IPS DF 6.9 (cell line): ENCODE results near the gene RANBP3.

ENCODE experiments used
- DNase-seq: peaks from one replicate; pipeline ENCODE4 v3.0.0-alpha.2; 2013; ENCODE audit warnings: low read depth, low spot score
- H3K27ac ChIP-seq: one replicate; pipeline ENCODE4 v1.5.1; 2013; ENCODE audit warnings: low read length, control low read depth
- H3K27me3 ChIP-seq: 2 replicates; pipeline ENCODE4 v1.6.1; 2013; ENCODE audit warnings: mild to moderate bottlenecking, low read length; ENCODE audit not compliant: control insufficient read depth, insufficient read depth
- H3K36me3 ChIP-seq: 2 replicates; pipeline ENCODE4 v1.6.1; 2013; ENCODE audit warnings: low read length; ENCODE audit not compliant: control insufficient read depth, insufficient read depth
- H3K4me1 ChIP-seq: 2 replicates; pipeline ENCODE4 v1.6.1; 2013; ENCODE audit warnings: low read length; ENCODE audit not compliant: control insufficient read depth, insufficient read depth
- H3K4me3 ChIP-seq: 2 replicates; pipeline ENCODE4 v1.5.1; 2013; ENCODE audit warnings: mild to moderate bottlenecking, low read length
- H3K9me3 ChIP-seq: 2 replicates; pipeline ENCODE4 v1.6.1; 2013; ENCODE audit warnings: low read length, inconsistent platforms; ENCODE audit not compliant: control insufficient read depth, insufficient read depth
- WGBS: extraction: QIAGEN DNeasy Blood & Tissue Kit; methylation state at CpG from one replicate; pipeline ENCODE4 v1.1.7; 2013; ENCODE audit warnings: mixed read lengths, missing lambda C conversion rate; ENCODE audit not compliant: insufficient read length, insufficient coverage; 5-methylcytosine and 5-hydroxymethylcytosine counted together

The RANBP3 gene

DNA sequence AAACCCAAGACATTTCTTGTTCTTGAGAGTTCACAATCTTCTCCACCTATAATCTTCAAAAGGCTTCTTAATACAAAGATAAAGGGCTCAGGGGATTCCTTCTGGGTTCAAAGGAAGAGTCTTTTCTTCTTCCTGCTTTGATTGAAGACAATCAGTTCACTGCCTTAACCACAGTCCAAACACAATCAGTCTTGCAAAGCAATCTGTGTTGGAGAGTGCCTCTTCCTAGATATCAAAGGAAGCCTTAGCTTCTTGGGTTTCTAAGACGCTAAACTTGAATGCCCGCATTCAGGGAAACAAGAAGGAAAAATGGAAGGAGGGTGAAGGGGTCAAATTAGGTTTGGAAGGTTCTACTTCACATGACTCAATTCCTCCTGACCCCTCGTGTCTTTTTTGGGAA lies 27.2 kb downstream of the RANBP3 start:
- no CpG with 5 or more reads among the region's 3 CpGs for WGBS
- Histone ChIP-seq H3K27me3 (no peaks in the 10 kb centered on the region), H3K4me1 (peaks cover 26% of the 10 kb centered on the region), H3K4me3 (no peak overlapping the region), H3K36me3 (no peaks in the 10 kb centered on the region), H3K9me3 (no peaks in the 10 kb centered on the region), H3K27ac (no peak overlapping the region)
- DNase-seq = no peak

DNA sequence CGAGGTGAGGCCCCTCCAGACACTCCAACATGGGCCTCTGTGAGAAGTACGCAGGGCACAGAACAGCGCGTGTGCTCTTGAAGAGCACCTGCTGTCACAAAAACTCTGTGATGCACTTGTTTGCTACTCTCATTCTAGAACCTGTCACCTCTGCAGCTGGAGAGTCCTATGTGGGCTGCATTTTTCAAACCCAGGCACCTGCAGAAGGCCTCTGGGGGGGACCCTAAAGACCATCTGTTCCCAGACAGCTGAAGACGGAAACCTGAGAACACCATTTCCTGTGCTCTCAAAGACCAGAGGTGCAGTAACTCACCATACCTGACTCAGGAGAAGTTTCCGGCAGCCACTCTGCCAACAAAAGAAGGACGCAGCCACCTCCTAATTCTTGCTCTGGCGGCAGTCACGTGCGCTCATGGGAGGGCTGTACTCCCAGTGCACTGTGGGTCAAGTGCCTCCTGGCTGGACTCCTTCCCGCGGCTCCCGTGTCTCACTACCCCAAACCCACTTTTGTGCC lies 28.1 kb downstream of the RANBP3 start:
- WGBS = no CpG with 5 or more reads among the region's 13 CpGs
- Histone ChIP-seq H3K9me3 (no peaks in the 10 kb centered on the region), H3K36me3 (no peaks in the 10 kb centered on the region), H3K4me1 (peaks cover 26% of the 10 kb centered on the region), H3K27ac (no peak overlapping the region), H3K4me3 (no peak overlapping the region), H3K27me3 (no peaks in the 10 kb centered on the region)
- DNase-seq = no peak

DNA sequence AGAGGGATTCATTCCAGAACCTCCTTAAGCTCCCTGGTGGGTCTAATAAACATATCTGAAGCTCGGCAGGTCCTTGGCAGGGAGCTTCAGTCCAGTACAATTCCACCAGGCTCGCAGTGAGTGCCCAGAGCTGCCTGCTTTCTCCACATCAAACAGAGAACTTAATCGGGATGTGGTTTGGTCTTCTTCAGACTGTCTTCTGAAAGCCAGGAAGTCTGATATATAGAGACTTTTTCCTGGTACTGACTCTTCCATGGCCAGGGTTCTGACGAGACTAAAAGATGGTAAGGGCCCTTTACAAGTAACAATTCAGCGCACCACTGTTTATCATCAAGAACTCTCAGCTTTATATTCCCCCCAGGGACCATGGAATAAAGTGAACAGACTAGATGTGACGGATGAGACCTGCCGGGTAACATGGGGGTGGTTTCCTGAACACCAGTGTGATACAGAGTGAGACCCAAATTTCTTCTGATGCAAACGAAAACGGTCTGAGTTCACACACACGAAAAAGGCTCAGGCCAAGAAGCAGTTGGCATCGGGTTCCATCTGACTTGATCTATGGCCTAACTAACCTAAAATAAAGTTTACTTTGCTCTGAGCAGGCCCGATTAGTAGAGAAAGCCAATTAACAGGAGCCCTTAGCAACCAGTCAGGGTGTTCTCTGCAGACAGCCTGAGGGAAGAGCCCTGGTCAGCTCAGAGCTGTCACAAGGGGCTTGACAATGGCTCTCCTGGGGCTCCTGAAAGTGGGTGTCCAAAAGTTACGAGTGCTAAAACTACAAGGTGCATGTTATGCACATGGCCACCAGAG lies 29.0 kb downstream of the RANBP3 start:
- Histone ChIP-seq H3K4me1 (peaks cover 21% of the 10 kb centered on the region), H3K9me3 (no peaks in the 10 kb centered on the region), H3K27me3 (no peaks in the 10 kb centered on the region), H3K36me3 (no peaks in the 10 kb centered on the region), H3K27ac (no peak overlapping the region), H3K4me3 (no peak overlapping the region)
- DNase-seq = no peak
- no CpG with 5 or more reads among the region's 13 CpGs for WGBS

DNA sequence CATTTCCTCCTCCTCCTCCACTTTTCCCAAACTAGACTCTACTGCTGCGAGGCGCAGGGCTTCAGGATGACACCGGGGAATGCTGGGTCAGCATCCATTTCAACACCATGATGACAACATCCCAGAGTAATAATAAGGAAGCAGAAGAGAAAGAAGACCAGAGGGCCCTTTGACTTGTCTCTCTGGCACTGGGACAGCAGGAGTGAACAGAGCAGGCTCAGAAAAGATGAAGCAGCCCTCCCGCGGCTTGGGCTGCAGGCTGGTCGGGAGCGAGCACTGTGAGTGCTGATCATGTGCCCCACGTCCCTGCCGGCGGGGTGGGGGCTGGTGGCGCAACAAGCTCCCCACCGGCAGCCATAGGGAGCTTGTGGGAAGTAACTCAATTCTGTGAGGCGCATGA lies 30.5 kb downstream of the RANBP3 start:
- WGBS = no CpG with 5 or more reads among the region's 13 CpGs
- Histone ChIP-seq H3K9me3 (no peaks in the 10 kb centered on the region), H3K27me3 (no peaks in the 10 kb centered on the region), H3K36me3 (no peaks in the 10 kb centered on the region), H3K27ac (no peak overlapping the region), H3K4me3 (no peak overlapping the region), H3K4me1 (peaks cover 15% of the 10 kb centered on the region)
- no peak for DNase-seq

DNA sequence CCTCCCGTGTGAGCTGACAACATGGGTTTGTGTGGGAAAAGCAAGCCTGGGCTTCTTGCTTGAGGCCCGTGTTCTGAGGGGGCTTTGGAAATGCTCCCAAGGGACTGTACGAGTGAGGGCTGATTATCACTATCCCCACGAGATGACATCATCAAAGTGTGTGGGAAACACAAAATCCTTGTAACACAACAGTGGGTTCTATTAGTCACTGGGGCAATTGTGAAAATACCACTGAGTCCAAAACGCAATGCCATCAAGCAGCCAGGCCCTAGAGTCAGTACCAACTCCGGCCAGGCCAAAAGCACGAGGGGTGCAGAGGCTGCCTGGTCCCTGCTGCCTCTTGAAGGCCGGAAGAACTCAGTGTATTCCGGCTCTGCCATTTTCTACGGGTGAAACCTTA lies 34.3 kb downstream of the RANBP3 start:
- no CpG with 5 or more reads among the region's 10 CpGs for WGBS
- H3K36me3 ChIP-seq = peaks cover 8% of the 10 kb centered on the region; the same call in 1 of the 2 replicates
- no peak overlapping the region for H3K27ac ChIP-seq
- H3K9me3 ChIP-seq = no peaks in the 10 kb centered on the region
- no peaks in the 10 kb centered on the region for H3K4me1 ChIP-seq
- H3K4me3 ChIP-seq = no peak overlapping the region
- no peaks in the 10 kb centered on the region for H3K27me3 ChIP-seq
- no peak for DNase-seq

DNA sequence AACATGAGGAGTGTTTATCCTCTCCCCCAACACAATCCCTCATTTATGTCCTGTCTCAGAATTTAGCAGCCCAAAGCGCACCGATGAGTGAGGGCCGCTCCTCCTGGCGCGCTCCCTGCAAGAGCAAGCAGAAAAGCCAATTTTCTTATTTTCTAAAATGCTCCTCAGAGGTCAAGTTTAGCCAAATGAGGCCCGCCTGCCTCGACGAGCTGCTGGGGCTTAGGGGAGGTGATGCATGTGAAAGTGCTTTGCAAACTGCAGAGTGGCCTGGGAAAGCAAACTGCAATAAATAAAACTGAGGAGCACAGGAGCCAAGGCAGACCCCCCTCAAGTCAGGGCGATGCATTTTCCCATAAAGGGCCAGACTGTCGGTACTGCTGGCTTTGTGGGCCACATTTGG lies 34.9 kb downstream of the RANBP3 start:
- H3K4me1 ChIP-seq = no peaks in the 10 kb centered on the region
- H3K4me3 ChIP-seq = no peak overlapping the region
- no peaks in the 10 kb centered on the region for H3K27me3 ChIP-seq
- DNase-seq = no peak
- no peak overlapping the region for H3K27ac ChIP-seq
- peaks cover 8% of the 10 kb centered on the region; the same call in 1 of the 2 replicates for H3K36me3 ChIP-seq
- no CpG with 5 or more reads among the region's 10 CpGs for WGBS
- H3K9me3 ChIP-seq = no peaks in the 10 kb centered on the region

DNA sequence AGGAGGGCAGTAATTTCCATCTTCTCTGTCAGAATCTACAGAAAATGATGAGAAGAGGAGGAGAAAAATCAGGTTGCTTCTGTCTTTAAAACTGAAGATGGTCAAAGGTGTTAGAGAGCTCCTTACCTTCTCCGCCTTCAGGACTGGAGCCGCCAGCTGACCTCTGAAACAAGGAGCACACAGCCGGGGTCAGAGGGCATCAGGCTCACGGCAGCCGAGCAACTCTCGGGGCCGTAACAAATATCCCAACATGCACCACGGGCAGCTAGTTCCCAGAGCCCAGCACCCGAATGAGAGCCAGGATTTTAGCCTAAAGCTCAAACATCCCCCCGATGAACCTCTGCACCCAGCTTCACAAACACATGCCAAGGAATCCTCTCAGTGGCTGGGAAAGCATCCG lies 36.3 kb downstream of the RANBP3 start:
- Histone ChIP-seq H3K4me1 (no peaks in the 10 kb centered on the region), H3K36me3 (peaks cover 8% of the 10 kb centered on the region; the same call in 1 of the 2 replicates), H3K4me3 (no peak overlapping the region), H3K27ac (no peak overlapping the region), H3K9me3 (no peaks in the 10 kb centered on the region), H3K27me3 (no peaks in the 10 kb centered on the region)
- no peak for DNase-seq
- no CpG with 5 or more reads among the region's 11 CpGs for WGBS

DNA sequence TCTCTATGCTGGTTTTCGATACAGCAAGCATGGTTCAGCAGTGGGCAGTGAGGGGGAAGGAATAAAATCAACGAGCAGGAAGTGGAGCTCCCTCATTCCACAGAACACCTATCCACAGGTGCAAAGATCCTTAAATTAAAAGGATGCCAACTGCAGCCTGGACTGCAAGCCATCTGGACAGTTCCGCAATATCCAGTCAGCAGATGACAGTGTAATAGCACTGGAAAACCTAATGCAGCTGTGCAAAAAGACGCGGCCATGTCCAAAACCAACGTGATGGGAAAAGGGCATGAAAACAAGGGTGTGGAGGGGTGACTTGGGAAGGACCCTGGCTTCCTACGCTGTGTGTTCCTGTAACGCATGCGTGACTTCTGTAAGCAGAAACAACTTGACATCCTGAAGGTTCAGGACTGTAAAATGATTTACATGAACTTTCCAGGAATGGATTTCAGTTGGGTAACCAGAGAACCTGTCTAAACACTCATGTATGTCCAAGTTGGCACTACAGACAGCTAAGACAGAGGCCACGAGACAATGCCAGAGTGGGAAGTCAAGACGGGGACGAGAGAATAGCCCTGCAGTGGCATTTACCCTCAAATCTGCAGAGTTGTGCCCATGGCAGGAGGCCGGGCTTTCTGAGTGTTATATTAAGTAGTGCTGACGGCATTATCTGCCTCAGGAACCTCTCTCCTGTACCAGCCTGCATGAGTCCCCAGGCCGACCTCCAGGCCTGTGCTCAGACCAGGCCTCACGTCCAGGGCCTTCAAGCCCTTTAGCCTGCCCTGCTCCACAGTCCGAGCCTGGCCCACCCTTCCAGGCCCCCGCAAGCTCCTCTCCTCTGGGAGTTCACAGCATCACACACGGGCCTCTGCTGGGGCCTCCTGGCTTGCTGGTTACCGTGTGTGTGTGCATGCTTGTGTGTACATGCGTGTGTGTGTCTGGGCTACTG lies 37.4 kb downstream of the RANBP3 start:
- DNase-seq = no peak
- H3K4me1 ChIP-seq = no peaks in the 10 kb centered on the region
- H3K27me3 ChIP-seq = no peaks in the 10 kb centered on the region
- no CpG with 5 or more reads among the region's 21 CpGs for WGBS
- no peaks in the 10 kb centered on the region for H3K9me3 ChIP-seq
- no peak overlapping the region for H3K4me3 ChIP-seq
- H3K36me3 ChIP-seq = peaks cover 8% of the 10 kb centered on the region; the same call in 1 of the 2 replicates
- H3K27ac ChIP-seq = no peak overlapping the region

DNA sequence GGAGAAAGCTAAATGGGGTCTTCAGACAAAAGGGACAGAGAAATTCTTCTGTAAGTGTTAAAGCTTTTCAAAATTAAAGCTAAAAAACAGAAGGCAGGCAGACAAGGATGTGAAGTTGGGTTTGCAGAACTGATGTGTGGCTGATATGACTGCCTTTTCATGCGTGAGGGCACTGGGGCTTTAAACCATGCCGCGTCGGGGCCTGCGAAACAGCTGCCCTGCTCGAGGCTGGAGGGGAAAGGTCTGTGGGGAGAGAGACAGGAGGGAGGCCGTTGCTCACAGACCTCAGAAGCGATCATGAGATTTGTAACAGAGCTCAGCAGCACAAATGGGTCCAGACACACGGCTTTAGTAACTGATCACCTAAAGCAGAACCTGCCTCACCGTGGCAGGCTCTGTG lies 40.4 kb downstream of the RANBP3 start:
- DNase-seq = no peak
- Histone ChIP-seq H3K9me3 (no peaks in the 10 kb centered on the region), H3K4me3 (no peak overlapping the region), H3K36me3 (peaks cover 8% of the 10 kb centered on the region; the same call in 1 of the 2 replicates), H3K27me3 (no peaks in the 10 kb centered on the region), H3K27ac (no peak overlapping the region), H3K4me1 (no peaks in the 10 kb centered on the region)
- WGBS = no CpG with 5 or more reads among the region's 10 CpGs

DNA sequence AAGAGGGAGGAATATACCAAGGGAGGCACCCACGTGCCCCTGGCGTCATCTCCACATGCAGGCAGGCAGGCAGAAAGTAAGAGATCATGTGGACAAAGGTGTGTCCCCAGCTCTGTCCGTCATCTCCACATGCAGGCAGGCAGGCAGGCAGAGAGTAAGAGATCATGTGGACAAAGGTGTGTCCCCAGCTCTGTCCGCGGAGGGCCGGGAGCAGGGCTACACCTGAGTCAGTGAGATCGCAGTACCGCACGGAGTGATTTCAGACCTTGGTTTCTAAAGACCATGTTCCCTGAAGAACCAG lies 41.7 kb downstream of the RANBP3 start:
- Histone ChIP-seq H3K9me3 (no peaks in the 10 kb centered on the region), H3K27me3 (no peaks in the 10 kb centered on the region), H3K4me3 (no peak overlapping the region), H3K36me3 (peaks cover 8% of the 10 kb centered on the region; the same call in 1 of the 2 replicates), H3K4me1 (no peaks in the 10 kb centered on the region), H3K27ac (no peak overlapping the region)
- no peak for DNase-seq
- no CpG with 5 or more reads among the region's 9 CpGs for WGBS
